Uterus (tissue), 4 donors: ENCODE results near the gene LTB4R2. TPM values are rescaled to one million over a fixed set of nuclear protein-coding genes. Genes with fewer than 3 reads are reported as not detected.

ENCODE experiments used
- DNase-seq, 2 donors: peaks; one replicate each; pipeline ENCODE4 v3.0.0-alpha.2; 2019 to 2020
- H3K27ac ChIP-seq, 2 donors: fragments of 200-600 bp; sonication (generic); 1 replicate in 1 of 2; 2 replicates in 1 of 2; pipeline ENCODE4 v1.5.1; 2016 to 2018
- H3K27me3 ChIP-seq, 2 donors: fragments of 200-600 bp; sonication (generic); one replicate each; pipeline ENCODE4 v1.5.1; 2018 to 2019; ENCODE audit warnings: control low read depth in 1 of 2
- H3K36me3 ChIP-seq, 2 donors: fragments of 200-600 bp; sonication (generic); one replicate each; pipeline ENCODE4 v1.5.1; 2019; ENCODE audit warnings: control low read depth in 1 of 2
- H3K4me1 ChIP-seq, 2 donors: fragments of 200-600 bp; sonication (generic); one replicate each; pipeline ENCODE4 v1.5.1; 2018 to 2019; ENCODE audit warnings: control low read depth in 1 of 2
- H3K4me3 ChIP-seq, 2 donors: fragments of 200-600 bp; sonication (generic); 1 replicate in 1 of 2; 2 replicates in 1 of 2; pipeline ENCODE4 v1.5.1; 2018 to 2019; ENCODE audit warnings: mild to moderate bottlenecking in 1 of 2
- H3K9me3 ChIP-seq, 2 donors: fragments of 200-600 bp; sonication (generic); one replicate each; pipeline ENCODE4 v1.5.1; 2019; ENCODE audit warnings: control low read depth in 1 of 2
- POLR2A ChIP-seq, 2 donors: fragments of 450-650 bp; IDR thresholded peaks; one replicate each; pipeline ENCODE4 v1.6.1; 2016; ENCODE audit warnings: antibody characterized with exemption in 2 of 2, mild to moderate bottlenecking in 1 of 2, moderate library complexity in 1 of 2
- intact Hi-C: fragments of 100-400 bp; cut with DNase I; formaldehyde crosslinking; loops from one replicate; pipeline ENCODE4 v1.15.1; 2023; ENCODE audit warnings: low total_unique reads
- total RNA-seq, 4 donors: library from RNA; depleted of rRNA in 3 of 4; stranded (reverse); fragments of >200 nt in 3 of 4; gene quantifications; one replicate each; pipeline versions ENCODE4 v1.1.0 to v1.2.4, GENCODE V29; 2014 to 2023
- TF ChIP-seq, protein P1 (sequence below), 4 experiments: fragments of 200-600 bp in 2 of 4; fragments of 450-650 bp in 2 of 4; sonication (generic) in 2 of 4; IDR thresholded peaks; one replicate each; pipeline ENCODE4 v1.5.1; 2016 to 2019; ENCODE audit warnings: antibody characterized with exemption in 4 of 4, mild to moderate bottlenecking in 2 of 4, moderate library complexity in 1 of 4
- donor health status: DM: yes; HTN: yes; CAD: no.

LTB4R2 gene
- total RNA-seq, 4 donors from 2014 or later = 1.0 to 7.1 (median 5.6) TPM; not detected in 1

DNA sequence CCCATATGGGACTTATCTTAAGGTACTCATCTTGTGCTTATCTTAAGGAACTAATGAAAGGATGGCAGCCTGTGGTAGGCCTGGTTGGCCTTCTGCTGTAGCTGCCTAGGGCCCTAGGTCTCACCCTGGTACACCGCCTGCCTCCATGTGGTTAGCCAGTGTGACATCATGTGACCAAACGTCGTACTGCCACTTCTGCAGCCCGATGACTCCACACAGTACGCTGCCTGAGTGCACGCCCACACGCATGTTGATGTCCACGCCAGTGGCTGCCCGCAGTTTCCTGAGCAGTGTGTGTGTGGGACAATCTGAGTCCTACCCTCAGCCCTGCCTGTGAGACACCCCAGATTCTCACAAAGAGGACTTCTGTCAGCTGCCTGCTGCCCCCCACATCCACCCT is 19.8 kb downstream of the LTB4R2 start:
- H3K27ac ChIP-seq = no peak overlapping the region
- H3K4me1 ChIP-seq = peaks cover 0 to 14% of the 10 kb centered on the region in 2 donors
- DNase-seq = no peak
- intact Hi-C loops = loop anchor here (10.0 kb wide), 1 partner anchor 105 kb away; no protein-coding TSS in a partner anchor
- H3K36me3 ChIP-seq = no peaks in the 10 kb centered on the region
- H3K27me3 ChIP-seq = peaks cover 0 to 16% of the 10 kb centered on the region in 2 donors
- TF ChIP-seq POLR2A (IDR thresholded peaks at IDR 0.05) = no peak
- TF ChIP-seq, protein P1, sequence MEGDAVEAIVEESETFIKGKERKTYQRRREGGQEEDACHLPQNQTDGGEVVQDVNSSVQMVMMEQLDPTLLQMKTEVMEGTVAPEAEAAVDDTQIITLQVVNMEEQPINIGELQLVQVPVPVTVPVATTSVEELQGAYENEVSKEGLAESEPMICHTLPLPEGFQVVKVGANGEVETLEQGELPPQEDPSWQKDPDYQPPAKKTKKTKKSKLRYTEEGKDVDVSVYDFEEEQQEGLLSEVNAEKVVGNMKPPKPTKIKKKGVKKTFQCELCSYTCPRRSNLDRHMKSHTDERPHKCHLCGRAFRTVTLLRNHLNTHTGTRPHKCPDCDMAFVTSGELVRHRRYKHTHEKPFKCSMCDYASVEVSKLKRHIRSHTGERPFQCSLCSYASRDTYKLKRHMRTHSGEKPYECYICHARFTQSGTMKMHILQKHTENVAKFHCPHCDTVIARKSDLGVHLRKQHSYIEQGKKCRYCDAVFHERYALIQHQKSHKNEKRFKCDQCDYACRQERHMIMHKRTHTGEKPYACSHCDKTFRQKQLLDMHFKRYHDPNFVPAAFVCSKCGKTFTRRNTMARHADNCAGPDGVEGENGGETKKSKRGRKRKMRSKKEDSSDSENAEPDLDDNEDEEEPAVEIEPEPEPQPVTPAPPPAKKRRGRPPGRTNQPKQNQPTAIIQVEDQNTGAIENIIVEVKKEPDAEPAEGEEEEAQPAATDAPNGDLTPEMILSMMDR (IDR thresholded peaks at IDR 0.05) = no peak
- H3K4me3 ChIP-seq = no peak overlapping the region
- H3K9me3 ChIP-seq = no peaks in the 10 kb centered on the region

DNA sequence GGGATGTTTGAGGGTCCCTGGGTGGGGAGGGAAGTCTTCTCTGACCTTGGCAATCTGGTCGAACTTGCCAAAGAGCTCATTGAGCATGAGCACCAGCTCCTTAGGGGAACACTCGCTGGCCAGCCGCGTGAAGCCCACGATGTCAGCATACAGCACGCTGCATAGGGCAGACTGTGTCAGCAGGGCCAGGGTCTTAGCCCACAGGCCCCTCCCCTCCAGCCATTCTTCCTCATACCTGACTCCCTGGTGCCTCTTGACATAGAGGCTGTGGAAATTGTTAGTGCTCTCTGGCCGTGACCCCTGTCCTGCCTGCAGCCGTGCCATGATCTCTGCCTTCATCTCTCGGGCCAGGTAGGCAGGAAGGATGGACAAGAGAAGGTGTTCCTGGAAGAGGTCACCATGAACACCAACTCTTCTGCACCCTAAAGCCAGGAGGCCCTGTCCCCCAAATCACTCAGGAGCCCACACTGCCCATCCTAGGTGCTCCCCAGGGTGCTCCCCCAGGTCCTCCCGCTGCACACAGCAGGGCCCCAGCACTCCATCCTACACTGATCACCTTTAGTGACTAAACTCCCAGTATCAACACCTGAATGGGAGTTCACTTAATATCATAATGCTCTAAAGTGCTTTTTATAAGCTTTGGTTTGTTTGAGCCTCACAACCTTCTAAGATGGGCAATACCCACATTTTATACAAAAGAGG is 21.2 kb downstream of the LTB4R2 start:
- Histone ChIP-seq H3K4me1 (peaks cover 0 to 14% of the 10 kb centered on the region in 2 donors), H3K9me3 (no peaks in the 10 kb centered on the region), H3K27me3 (peaks cover 0 to 24% of the 10 kb centered on the region in 2 donors), H3K27ac (no peak overlapping the region), H3K36me3 (no peaks in the 10 kb centered on the region), H3K4me3 (no peak overlapping the region)
- intact Hi-C loops = loop anchor here (10.0 kb wide), 1 partner anchor 104 kb away; no protein-coding TSS in a partner anchor
- no peak for DNase-seq
- TF ChIP-seq POLR2A (IDR thresholded peaks at IDR 0.05) = no peak
- TF ChIP-seq, protein P1 (IDR thresholded peaks at IDR 0.05) = no peak

DNA sequence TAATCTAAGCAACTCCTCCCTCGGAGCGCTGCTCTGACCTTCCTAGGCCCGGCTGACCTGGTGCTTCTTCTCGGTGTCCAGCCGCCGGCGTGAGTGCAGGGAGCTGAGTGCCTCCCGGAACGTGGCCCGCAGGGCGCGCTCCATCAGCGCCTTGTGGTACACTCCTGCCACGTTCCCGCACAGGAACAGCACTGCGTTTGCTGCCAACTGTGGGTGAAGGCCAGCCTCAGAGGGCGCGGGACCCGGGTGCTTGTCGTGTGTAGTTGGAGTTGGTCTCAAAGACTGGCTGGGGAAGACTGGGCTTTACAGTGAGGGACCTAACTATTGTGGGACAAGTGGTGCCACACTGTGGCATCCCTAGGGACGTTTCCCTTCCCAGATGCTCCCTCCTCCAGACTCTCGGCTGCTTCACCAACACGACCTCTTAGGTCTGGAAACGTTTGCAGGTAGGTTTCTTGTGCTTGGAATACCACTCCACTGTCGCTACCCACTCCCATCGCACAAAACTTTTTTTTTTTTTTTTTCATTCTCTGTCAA is 21.9 kb downstream of the LTB4R2 start:
- H3K4me3 ChIP-seq = no peak overlapping the region
- H3K9me3 ChIP-seq = no peaks in the 10 kb centered on the region
- no peak for DNase-seq
- intact Hi-C loops = loop anchor here (10.0 kb wide), 1 partner anchor 103 kb away; no protein-coding TSS in a partner anchor
- no peaks in the 10 kb centered on the region for H3K36me3 ChIP-seq
- peaks cover 0 to 14% of the 10 kb centered on the region in 2 donors for H3K4me1 ChIP-seq
- TF ChIP-seq POLR2A (IDR thresholded peaks at IDR 0.05) = no peak
- TF ChIP-seq, protein P1 (IDR thresholded peaks at IDR 0.05) = no peak
- peaks cover 0 to 27% of the 10 kb centered on the region in 2 donors for H3K27me3 ChIP-seq
- no peak overlapping the region for H3K27ac ChIP-seq

DNA sequence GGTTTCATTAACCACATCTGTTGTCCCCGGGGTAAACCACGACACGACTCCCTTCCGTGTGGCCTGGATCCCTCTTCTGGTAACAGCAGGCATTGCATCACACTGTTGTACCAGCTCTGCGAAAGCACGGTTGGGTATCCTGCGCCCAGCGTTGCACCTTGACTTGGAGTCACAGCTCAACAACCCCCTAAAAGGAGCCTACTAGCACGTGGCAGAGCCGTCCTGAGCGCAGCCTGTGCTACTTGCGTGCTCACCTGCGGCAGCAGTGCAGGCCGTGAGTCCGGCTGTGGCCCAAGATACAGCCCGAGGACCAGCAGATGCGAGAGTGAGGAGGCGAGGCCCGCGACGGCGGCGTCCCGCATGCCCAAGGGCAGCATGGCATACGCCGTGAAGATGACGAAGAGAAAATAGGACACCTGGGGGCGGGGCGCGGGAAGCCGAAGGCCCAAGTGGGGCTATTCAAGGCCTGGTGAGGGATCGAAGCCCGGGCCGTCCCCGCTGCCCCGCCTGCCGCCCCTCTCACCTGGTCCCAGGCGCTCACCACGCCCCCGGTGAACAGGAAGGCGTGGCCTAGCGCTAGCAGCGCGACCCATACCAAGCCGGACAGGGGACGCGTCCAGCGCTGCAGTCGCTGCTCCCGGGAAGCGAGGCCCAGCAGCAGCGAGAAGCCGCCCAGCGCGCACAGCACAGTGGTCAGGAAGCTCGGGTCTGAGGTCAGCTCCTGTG is 22.5 kb downstream of the LTB4R2 start:
- intact Hi-C loops = loop anchor here (10.0 kb wide), 1 partner anchor 102 kb away; no protein-coding TSS in a partner anchor
- TF ChIP-seq, protein P1 (IDR thresholded peaks at IDR 0.05) = peak; percentile 47 to 68 (median 63)
- TF ChIP-seq POLR2A (IDR thresholded peaks at IDR 0.05) = no peak
- no peak overlapping the region for H3K27ac ChIP-seq
- no peak overlapping the region for H3K4me3 ChIP-seq
- H3K9me3 ChIP-seq = no peaks in the 10 kb centered on the region
- no peaks in the 10 kb centered on the region for H3K36me3 ChIP-seq
- peak; percentile 55 to 58 for DNase-seq
- H3K27me3 ChIP-seq = peaks cover 0 to 27% of the 10 kb centered on the region in 2 donors
- H3K4me1 ChIP-seq = peaks cover 0 to 14% of the 10 kb centered on the region in 2 donors
